ENCODE measurements around the gene GFPT2.

- TF ChIP-seq POLR2A (IDR thresholded peaks at IDR 0.05) (no peak), CTCF (IDR thresholded peaks at IDR 0.05) (no peak)
Observed at GRCh38 chr5:180301253-180301652, 51.9 kb downstream of the GFPT2 start.
